ENCODE measurements around the gene CPED1.
"Not testable (repeated sequence)": the region's sequence is repeated elsewhere in the genome, so short reads cannot be mapped to it uniquely, and the experiment has no call there.

GRCh38 chr7:121036776-121037175 is 48.3 kb downstream of the CPED1 start:
- not testable (repeated sequence) for TF ChIP-seq CTCF, POLR2A (IDR thresholded peaks at IDR 0.05)
